ENCODE data around the gene MYLK.
"Not testable (repeated sequence)": the region's sequence is repeated elsewhere in the genome, so short reads cannot be mapped to it uniquely, and the experiment has no call there.

MYLK gene

DNA sequence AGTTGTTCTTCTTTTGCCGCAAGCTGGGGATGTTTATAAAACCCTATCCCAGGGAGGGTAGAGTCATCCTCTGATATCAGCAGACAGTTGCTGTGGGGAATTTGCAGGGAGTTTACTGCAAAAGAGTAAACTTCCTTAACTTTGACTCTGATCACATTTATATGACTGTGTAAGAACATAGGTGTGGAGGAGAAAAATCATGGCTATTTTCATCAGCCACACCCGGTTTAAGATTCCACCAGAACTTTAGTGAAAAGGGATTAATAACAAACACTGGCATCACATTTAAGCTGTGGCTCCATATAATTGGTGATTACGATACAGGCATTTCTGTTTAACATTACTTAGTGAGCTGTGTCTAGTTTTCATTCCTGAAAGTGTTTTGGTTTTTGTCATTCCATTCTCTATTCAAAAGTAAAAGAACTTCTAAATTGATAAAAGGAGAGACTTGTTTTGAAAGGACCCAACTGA is 143.1 kb downstream of the MYLK start:
- no peak for DNase-seq

DNA sequence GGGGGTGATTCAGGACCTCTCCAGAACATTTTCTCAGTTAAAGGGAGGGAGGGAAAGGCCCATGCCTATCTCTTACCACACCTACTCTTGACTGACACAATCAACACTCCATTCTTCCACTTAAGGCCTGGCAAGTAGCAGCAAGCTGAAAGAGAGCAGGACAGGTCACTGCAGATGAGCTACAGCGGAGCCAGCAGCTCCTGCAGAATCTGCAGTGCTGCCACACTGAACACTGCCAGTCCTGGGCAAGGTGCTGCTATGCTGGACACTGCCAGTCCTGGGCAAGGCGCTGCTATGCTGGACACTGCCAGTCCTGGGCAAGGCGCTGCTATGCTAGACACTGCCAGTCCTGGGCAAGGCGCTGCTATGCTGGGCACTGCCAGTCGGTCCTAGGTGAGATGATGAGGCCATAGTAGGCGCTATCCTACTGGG is 143.7 kb downstream of the MYLK start:
- DNase-seq = no peak

DNA sequence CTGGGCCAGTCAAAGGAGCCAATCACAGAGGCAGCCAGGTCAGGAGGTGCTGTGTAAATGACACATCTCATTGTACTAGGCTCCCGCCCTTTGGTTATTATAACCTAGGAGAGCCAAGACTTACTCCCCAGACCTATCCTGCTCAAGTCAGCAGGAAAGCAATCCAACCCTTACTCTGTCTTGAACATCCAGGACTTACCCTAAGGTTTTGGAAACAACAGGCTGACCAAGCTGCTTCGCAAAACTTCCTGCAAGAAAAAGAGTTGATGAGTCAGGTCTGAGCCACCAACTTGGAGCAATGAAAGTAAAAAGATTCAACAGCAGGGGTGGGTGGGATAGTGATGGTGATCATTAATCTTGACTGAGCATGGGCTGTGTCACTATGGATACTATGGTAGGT is 144.4 kb downstream of the MYLK start:
- DNase-seq = no peak

DNA sequence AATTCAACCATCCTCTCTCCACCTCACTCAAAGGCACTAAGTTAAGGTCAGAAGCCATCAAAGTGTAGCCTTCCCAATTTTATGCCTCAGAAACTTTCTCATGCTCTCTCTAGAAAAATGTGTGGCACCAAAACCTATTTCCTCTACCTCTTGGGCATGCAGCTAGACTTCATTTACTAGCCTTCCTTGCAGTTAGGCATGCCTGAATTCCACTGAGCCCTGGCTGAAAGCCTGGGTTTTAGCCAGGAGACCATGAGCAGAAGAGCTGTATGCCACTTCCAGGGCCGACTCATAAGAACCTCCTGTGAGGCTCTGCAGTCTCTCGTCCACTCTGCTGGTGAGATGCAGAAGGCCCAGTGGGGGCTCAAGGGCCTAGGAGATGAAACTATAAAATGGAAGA is 145.0 kb downstream of the MYLK start:
- DNase-seq = no peak

DNA sequence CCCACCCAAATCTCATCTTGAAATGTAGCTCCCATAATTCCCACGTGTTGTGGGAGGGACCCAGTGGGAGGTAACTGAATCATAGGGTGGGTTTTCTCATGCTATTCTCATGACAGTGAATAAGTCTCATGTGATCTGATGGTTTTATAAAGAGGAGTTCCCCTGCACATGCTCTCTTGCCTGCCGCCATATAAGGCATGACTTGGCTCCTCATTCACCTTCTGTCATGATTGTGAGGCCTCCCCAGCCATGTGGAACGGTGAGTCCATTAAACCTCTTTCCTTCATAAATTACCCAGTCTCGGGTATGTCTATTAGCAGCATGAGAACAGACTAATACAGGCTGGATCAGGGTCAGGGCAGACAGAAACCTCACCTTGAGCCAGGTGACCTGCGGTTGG is 145.6 kb downstream of the MYLK start:
- DNase-seq = not testable (repeated sequence)

DNA sequence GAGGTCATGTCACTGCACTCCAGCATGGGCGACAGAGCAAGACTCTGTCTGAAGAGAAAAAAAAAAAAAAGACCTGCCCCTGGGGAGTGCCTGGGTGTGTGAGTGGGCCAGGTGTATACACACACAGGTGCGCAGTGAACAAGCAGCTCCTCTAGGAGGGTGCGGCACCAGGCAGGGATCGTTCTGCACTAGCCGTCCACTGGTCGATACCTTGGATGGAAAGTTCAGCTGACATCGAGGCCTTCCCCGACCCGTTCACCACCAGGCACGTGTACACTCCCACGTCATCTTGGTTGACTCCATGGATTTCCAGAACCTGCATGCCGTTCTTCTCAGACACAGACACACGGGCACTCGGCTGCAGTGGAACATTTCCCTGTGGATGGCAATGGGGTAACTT is 147.0 kb downstream of the MYLK start:
- no peak for DNase-seq

DNA sequence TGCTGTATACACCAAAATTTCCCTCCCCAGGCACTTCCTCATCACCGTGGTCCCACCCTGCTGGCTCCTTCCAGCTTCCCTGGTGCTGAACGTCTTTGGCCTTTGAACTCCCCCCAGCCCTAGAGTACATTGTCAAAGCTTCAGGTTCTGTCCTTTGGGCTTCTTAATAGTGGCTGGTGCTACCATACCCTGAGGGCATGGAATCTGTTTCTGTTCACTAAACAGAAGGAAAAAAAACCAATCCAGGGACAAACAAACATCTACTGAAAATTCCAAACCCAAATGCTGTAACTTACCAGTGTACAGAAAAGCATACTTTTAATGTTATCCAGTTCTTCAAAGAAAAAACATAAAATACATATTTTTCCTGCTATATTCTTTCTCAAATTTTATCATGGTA is 148.7 kb downstream of the MYLK start:
- DNase-seq = no peak

DNA sequence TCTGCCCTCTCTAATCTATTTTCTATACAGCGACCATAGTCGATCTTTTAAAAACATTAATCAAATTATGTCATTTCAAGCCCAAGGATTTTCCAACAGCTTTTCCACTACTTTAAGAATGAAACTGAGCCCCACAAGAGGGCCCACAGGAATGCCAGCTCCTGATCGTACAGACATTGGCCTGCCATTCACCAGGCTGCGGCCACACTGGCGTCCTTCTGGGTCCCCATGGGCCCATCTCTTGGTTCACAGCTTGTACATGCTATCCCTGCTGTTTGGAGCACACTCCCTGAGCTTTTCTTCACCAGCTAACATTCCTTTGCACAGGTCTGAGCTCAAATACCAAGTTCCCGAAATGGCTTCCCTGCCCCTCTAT is 149.6 kb downstream of the MYLK start:
- DNase-seq = no peak

DNA sequence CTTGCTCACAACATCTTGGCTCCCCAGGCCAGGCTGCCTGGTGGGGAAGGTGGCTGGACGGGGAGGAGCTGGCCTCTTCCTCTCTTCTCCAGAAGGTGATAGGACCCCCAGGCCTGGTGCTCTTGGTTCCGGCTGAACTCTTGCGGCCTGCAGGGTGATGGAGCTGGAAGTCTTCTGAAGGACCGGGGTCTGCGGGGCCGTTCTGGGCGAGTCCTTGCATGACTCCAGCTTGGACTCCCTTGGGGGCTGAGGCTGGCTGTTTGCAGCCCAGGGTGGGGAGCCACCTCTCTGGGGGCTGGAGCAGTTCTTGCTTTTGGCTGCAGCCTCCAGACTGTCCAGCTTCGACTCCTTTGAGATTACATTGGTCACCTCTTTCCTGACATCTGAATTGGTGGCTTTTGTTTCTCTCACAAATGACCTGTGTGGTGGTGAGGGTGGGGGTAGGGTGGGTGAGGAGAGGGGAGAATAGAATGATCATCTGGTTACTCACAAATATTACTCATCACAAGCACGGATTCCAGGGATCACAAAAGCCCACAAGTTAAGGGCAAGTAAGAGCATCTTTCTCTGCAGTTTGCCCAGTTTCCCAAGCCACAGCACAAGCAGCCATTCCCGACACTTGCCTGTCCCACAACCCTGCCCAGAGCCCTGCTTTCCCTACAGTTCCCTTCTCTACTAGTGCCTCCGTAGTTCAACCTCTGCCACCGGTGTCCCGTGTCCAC is 150.2 kb downstream of the MYLK start:
- DNase-seq = no peak

DNA sequence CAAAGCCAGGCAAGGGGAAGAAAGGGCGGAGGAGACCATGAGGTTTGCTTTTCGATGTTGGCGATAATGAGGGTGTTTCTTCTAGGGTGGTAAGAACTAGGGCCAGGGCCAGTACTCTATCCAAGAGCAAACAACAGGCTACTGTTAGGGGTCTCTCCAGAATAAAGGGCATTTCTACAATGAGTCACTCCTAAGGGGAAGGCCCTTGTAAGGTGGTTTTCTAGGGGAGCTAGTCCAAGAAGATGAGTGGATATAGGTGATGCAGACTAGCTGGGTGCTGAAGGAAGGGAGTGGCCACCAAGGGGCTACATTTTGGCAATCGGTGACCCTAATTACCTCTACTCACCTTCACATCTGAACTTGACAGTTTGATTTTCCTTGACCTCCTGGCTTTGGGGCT is 150.8 kb downstream of the MYLK start:
- no peak for DNase-seq

DNA sequence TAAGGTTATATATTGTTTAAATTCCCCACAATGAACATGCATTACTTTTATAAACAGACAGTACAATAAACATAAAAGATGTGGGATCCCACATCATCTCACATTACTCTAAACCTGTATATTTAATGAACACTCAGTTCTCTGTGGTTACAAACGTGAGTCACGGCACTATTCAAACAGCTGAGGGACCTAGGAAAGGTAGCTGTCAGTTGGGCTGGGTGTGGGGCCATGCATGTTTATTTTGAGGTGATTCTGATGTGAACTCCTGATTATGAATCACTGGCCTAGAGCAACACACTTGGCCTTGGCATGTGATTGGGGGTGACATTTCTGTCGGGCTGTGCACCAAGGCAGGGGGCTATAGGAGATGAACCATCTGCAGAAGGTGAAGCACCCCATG is 151.7 kb downstream of the MYLK start:
- DNase-seq = no peak

DNA sequence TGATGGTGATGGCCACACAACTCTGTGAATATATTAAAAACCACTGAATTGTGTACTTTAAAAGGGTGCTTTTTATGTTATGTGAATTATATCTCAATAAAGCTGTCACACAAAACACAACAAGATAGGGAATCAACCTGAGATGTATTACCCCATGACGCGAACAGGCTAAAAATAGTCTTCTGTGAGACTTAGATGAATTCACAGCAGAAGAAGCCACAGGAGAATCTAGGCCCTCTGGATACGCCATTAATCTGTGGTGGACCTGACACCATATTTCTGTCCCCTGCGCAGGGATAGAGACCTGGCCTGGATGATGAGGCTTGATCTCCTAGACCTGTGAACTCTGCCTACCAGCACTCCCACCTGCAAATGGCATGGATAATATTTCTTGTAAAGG is 153.3 kb downstream of the MYLK start:
- no peak for DNase-seq

DNA sequence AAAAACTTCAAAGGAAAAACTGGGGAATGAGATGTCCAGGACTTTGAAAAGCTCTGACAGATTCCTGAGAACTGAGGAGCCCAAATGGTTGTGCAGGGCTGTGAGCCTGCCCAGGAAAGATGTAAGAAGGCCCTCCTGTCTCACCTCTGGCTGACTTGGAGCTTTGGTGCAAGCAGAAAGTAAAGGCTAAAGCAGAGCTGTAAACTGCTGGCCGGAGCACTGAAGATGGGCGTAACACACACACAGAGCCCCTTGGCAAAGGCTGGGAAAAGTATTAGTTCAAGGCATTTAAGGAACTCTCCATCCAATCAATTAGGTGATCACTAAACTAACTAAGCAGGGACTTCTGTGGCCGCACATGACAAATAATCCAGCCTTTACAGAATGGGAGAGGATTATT is 155.1 kb downstream of the MYLK start:
- DNase-seq = no peak

DNA sequence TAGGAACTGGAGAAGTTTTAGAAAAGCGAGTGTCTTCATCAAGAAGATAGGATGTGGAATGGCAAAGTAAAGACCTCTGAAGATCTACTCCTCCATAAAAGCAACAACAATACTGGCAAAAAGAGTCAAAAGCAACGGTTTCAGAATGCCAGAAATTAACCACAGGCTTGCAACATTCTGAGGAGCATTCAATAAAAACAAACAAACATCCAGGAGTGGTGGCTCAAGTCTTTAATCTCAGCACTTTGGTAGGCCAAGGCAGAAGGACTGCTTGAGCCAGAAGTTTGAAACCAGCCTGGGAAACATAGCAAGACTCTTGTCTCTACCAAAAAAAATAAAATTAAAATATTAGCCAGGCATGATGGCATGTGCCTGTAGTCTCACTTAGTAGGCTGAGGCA is 156.1 kb downstream of the MYLK start:
- no peak for DNase-seq

DNA sequence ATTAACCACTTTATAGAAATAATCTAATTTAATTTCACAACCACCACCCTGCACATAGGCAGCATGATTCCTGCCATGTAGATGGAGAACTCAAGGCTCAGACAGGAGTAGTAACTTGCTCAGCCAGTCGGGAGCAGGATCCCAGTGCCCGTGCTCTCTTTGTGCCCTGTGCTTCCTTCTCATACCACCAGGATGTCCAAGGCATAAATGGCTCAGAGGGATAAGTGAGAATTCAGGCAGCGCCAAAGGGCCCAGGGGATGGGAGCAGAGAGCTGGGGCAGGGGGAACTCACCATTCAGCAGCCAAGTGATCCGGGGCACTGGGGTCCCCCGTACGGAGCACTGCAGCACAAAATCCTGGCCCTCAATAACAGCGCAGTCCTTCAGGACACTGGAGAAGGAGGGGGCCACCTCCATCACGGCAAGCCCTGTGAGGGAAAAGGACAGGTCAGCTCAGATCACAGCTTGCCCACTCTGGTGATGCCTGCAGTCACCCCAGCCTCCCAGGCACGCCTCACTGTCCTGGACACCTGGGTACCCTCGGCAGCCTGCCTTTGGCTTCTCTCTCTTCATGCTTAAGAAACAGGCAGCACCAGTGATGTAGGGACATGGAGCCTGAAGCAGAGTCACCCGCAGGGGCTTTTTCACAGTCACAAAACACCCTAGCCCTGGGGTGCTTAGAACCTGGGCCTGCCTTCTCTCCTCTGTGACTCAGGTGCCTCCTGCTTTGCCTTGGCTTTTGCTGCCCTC is 158.3 kb downstream of the MYLK start:
- DNase-seq = no peak

DNA sequence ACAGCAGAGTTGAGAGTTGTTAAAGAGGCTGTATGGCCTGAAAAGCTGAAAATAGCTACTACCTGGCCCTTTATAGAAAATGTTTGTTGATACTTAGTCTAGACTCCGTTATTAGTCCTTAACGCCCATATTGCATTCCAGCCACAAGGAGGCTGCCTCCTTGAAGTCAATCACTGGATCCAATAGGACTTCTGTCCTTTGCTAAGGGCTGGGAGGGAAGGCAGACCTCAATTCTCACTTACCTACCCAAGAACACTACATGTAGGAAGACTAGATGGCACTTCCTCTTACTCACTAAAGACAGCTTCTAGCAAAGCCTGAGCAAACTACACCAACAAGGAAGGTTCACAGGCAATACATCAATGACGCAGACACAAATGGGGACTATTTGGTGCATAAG is 159.8 kb downstream of the MYLK start:
- DNase-seq = no peak

DNA sequence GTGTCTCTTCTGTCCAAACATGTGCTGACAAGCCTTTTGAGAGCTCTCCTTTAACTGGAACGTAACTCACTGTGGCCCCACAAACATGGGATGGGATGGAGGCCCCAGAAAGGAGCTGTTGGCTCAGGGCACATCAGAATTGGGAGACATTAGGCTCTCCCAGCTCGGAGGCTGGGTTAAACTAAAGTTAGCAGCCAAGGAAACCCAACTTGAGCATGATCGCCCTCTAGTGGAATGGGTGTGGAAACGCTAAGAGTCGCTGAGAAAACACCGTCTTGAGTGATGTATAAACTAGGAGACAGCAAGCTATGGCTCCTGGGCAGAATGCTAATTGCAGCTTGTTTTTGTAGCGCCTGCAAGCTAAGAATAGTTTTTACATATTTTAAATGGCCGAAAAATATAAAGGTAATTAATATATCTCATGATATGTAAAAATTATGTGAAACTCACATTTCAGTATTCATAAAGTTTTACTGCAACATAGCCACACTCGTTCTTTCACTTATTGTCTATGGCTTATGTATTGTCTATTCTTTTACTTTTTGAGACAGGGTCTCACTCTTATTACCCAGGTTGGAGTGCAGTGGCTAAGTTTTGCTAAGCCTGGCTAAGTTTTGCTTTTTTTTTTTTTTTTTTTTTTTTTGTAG is 160.5 kb downstream of the MYLK start:
- peak; percentile 80 for DNase-seq

DNA sequence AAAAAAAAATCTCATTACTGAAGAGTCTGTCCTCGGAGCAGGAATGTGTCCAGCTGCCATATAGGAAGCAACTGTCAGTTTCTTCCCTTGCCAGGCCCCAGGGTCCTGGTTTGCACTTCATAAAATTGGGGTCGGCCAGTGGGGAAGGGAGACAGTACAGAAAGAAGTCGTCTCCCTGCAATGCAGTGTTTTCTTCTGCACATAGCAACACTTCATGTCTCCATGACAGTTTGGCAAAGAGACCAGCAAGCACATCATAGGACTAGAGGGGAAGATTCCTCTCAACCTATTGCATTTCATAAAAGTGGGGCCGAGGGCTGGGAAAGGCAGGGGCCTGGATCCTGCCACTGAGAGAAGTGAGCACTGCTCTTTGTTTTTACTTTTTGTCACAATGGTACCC is 161.1 kb downstream of the MYLK start:
- no peak for DNase-seq

DNA sequence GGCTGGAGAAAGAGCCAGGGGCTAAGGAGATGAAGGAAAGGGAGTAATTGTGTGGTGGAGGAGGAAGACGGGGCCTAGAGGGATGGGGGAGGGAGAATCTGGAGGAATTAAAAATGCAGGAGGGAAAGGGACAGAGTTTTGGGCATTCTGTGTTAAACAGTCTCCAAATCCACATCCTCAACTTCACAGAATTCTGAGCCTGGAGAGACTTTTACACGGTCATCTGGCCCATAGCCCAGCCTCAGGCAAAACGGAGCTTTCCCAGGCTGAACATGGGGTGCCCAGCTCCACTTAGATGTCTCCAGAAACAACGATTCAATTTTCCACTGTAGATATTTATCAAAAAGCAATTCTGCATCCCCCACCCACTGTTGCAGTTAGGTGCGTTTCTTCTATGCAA is 161.7 kb downstream of the MYLK start:
- no peak for DNase-seq

DNA sequence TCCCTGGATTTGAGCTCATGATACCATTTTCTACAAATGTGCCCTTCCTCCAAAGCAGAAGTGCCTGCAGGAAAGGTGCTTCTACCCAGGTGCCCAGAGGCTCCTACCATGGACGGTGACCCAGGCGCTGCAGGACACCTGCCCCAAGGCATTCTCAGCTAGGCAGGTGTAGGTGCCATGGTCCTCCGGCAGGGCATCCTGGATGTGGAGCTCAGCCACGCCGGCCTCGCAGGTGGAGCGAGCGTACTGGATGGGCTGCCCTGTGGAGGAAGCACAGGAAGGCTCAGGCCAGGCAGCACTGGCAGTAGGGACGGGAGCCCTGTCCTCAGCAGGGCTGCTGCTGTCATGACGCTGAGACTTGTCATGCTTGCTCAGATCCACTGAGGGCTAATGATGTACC is 162.1 kb downstream of the MYLK start:
- DNase-seq = no peak

DNA sequence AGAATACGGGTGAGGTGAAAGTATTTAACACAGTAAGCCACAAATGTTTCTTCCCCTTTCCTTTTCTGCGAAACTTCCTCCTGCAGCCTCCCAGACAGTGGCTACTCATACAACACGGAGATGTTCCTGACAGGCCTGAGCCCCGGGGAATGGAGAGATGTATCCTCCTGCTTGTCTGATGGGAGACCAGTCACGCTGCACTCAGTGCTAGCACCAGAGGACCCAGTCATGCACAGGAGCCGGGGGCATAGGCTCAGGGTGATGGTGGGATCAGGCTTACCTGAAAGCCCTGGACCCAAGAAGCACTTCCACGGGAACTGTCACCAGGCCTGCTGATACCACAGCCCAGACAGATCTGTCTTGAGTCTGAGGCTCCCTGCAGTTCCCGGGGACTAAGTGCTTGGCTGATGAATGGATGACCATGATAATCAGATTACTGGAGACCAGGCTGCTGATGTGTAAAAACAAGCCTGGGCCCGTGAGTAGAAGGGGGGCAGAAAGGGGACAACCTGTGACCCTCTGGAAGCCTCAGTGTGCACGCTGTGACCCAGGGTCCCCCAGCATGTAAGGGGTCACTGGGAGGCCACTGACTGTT is 162.9 kb downstream of the MYLK start:
- not testable (repeated sequence) for DNase-seq

DNA sequence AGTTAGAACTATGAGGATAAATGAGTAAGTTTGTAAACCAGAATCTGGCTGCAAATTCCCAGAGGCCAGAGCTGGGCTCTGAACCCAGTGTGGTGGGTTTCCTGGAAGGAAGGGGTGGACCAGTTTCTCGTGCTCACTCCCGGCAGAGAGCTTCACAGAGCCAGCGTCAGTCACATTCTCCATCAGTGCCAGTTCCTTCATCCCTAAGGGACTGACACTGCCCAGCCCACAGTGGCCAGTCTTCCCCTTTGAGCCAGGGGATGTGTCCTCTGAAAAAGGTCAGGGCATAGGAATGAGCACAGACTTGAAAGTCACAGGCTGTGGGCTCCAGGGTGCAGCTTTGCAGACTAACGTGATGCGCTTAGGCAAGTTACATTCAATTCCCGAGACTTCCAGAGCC is 163.5 kb downstream of the MYLK start:
- no peak for DNase-seq

DNA sequence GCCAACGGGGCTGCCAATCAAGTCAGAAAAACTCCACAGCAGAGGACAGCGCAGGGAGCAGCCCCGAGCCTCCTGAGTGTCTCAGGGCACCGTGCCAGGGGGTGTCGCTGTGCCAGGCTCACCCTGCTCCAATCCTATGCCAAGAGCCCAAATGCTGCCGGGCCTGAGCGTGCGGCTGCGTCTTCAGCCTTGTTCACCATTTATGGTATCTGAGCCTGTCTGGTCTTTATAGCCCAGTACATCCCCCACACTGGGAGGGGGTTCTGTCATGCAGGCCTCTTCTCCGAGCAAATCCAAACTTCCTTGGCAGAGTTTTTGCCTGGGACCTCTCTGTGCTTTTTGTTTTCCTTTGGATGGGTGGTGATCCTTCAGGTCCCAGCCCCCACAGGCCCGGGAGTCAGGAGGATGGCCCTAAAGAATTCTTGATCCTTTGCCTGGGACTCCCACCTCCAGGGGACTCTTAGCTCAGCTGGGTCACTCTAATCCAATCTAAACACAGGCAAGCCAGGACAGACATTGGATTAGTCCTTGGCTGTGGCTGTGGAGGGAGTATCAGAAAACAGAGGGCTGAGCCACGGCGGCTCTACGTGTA is 164.2 kb downstream of the MYLK start:
- DNase-seq = no peak
